ENCODE data around the gene STX7.
A peak's percentile ranks its signal among the peaks of the same experiment; 100 is the strongest.

Gene STX7

DNA sequence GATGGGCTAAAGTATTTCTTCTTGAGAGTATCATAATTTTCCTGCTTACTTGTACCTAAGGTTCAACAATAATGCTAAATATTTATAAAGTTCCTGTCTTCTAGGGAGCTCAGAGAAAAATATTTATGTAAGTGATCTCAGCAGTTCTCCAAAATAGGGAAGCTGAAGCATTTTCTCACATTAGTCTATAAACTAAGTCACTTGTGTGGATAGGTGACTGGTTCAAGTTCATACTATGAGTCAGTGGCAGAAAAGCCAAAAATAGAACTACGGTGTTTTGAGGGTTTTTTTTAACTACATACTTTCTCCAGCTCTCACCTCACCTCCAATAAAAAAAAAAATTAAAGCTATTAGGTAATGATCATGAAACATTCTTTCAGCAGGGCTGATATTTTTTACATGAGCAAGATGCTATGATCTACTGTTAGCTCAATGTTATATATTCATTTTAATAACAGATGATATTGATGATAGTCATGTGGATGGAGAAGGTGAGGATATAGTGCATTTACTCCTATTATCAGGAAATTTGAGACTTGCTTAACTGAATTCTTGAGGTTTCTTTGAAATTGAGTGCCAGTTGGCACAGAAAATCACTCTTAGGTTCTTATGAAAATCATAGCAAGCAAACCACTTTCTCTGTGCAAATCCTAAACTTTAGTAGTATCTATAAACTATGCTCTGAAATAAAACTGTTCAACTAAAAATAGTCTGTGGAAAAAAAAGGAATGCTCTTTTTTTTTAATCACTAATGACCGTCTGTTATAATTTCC lies 107.6 kb downstream of the STX7 start:
- no peak for DNase-seq

GRCh38 chr6:132404736-132405135 lies 108.2 kb downstream of the STX7 start:
- DNase-seq, result no peak

DNA sequence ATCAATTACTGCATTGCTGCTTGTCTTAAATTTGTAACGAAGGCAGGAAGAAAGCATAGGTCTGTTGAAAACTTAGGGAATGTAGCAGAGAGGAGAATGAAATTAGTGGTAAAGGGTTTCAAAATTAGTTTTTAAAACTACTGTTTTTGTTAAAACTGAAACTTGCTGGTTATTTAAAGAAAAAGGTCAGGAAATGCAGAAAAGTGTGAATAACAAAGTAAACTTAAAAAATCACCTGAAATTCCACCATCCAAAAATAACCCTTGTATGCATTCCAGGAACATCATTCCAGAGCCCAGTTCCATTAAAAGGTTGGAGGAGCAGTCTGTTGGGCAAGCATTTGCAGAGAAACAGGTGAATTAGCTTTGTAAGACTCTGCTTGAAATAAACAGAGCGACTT lies 108.6 kb downstream of the STX7 start:
- no peak for DNase-seq

- no peak for DNase-seq
Measured at GRCh38 chr6:132401618-132402285, 111.2 kb downstream of the STX7 start.

DNA sequence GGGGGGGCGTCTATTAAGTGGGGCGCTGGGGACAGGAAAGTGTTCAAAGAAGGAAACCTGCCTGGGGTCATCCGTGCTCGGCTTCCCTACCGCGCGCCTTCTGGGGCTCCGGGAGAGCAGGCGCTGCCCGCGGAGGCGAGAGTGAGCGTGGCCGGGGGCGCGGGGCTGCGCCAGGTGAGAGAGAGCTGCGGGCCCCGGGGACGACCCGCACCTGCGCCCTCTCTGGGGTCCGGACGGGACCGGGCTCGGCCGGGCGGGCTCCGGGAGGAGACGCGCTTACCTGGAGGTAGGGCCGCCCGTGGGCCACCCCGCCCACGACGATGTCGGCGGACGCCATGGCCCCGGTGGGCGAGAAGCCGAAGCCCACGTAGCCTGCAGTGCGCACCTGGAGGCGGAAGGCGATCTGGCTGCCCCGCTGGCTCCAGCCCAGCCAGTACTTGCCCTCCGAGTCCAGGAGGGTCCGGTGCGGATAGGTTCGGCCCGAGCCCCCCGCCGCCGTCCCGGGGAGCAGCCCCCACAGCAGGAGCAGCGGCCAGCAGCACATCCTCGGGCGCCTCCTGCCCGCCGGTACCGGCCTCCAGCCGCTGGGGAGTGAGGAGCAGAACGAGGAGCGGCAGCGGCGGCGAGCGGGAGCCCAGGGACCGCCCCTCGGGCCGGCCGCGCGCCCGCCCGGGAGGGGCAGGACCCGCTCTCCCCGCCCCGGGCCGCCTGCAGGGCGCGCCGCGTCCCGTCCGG lies 111.9 kb downstream of the STX7 start, which contains the start of gene MOXD1:
TSS of gene MOXD1 (minus strand) at position 593 of the 735 bp plus-strand sequence. CDS start at position 544, 49 bp downstream.
- peak in 1 of 2 experiments; percentile 43 for DNase-seq

GRCh38 chr6:132400555-132400882 lies 112.4 kb downstream of the STX7 start:
- no peak for DNase-seq

DNA sequence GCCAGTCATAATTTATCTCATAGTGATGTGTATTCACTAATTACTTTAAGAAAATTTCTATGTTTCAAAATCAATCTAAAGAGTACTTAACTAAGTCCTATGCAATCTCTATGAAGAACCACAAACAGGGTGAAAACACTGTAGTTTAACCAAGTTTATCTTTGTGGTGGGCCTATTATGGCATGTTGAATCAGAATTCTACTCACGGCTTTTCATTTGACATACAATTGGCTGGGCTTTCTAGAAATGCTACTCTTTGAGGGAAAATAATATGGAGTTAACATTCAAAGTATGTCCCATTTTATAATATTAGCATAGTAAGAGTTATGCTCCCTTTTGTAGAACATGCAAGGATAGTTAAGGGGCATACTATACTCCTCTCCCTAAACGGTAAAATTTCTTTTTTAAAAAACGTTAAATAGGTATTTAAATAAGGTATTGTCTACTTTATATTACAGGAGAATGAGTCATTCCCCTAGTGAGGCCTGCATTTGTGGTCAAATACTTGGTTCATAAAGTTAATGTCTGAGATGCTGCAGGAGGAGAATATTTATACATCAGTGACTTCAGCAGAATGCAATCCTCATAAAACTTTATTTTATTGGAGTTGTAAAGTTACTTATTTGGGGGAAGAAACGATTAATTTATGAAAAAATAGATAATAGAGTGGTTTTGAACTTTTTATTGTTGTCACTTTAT lies 113.4 kb downstream of the STX7 start:
- no peak for DNase-seq

Measured in NCI-H526 (cell line).